GM18907 (cell line): ENCODE measurements around the gene TSN.

Experiments used
- ATAC-seq: cut with Tn5 transposase; IDR thresholded peaks from one replicate; pipeline ENCODE4 v1.9.1; 2021; ENCODE audit warnings: mild to moderate bottlenecking, moderate library complexity; ENCODE audit not compliant: unreplicated experiment

The TSN gene

DNA sequence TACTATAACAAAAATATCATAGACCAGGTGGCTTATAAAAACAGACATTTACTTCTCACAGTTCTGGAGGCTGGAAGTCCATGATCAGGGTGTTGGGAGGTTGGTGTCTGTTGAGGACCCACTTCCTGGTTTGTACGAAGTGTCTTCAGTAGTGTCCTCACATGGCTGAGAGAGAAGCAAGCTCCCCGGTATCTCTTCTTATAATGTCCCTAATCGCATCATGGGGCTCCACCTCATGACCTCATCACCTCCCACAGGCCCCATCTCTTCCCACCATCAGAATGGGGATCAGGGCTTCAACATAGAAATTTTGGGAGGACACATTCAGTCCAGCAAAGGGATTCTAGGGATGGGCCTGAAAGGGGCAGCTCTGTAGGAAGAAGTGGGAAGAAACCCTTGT, 14.0 kb upstream of the TSN start:
- ATAC-seq: no peak

DNA sequence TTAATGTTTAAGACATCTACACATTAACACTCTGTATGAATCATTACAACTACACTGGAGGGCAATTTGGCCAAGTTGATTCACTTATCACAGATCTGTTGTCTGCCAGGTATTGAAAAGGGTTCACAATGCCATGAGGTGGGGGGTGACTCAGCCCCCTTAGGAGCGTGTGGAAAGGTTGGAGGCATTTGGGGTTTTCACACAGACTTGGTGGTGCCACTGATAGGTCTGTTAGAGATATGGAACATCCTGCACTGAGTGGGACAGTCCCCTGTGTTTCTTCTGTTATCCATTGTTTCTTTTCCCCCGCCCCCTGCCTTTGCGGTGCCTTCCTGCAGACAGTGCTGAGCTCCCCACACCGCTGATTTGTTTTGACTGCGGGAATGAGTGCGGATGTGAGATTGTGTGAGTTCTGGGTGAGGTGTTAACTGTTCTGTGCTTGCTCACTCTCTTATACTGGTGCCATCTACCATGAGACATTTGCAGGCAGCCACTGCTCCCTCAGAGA, 9.3 kb upstream of the TSN start:
- no peak for ATAC-seq

DNA sequence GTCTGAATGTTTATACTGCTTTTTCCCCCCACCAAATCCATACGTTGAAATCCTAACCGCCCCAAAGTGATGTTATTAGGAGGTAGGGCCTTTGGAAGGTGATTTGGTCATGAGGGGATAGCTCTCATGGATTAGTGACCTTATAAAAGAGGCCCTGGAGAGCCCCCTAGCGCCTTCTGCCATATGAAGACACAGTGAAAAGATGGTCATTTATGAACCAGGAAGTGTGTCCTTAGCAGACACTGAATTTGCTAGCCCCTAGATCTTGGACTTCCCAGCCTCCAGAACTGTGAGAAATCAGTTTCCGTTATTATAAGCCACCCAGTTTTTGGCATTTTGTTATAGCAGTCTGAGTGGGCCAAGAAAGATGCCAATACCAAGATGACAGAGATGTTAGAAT, 7.2 kb upstream of the TSN start:
- ATAC-seq: no peak

- no peak for ATAC-seq
Measured at GRCh38 chr2:121754851-121755236, 607 bp upstream of the TSN start.

- ATAC-seq: no peak
Measured at GRCh38 chr2:121764681-121765228, 9.3 kb downstream of the TSN start.

DNA sequence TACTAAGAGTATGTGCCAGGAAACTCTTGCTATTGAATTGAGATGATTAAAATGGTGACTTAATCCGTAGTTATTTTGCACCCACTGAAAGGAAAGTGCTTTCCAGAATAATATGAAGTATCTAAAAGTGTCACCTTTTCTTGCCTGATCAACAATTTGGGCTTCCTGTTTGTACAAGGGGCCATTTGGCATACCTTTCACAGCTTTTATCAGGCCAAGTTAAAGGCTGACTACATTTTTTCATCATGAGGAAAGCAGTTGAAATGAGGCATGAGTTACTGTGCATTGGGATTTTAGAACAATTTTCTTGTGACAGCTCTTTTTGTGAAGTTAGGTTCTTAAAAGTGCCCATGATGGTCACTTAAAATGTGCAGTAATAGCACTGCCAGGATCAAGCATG, 11.2 kb downstream of the TSN start:
- no peak for ATAC-seq

- ATAC-seq: no peak
Measured at GRCh38 chr2:121768143-121768755, 12.8 kb downstream of the TSN start.

DNA sequence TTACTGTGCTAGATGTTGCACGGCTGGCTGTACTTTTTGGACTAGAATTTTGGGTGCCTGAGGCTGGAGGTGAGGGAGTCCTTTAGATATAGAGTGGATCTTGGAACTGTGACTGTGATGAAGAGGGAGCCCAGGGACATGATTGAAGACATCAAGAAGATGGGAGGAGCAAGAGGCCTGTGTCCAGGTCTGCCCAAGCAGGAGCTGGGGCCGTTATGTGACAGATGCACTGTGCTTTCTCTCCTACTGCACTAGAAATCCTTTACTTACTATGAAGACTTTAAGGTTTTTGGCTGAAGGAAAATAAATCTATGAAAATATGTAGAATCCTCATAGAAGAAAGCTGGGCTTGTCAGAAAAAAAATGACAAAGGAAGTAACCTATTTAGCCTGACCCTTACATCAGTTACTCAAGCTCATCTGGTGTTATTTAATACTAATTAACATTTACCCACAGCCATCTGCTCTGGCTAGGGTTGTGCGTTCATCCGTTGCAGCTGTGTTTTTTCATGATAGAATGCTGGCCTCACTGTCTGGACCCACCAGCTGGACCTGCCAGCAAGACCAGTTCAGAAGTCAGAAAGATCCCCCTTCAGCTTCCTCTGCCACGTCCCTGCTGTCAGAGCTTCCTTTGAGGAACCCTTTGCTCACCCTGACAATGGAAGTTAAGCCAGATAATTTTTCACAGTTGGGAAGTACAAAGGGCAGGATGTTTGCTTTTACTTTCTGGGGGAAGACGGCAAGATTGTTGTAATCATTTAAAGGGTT, 16.7 kb downstream of the TSN start:
- no peak for ATAC-seq

DNA sequence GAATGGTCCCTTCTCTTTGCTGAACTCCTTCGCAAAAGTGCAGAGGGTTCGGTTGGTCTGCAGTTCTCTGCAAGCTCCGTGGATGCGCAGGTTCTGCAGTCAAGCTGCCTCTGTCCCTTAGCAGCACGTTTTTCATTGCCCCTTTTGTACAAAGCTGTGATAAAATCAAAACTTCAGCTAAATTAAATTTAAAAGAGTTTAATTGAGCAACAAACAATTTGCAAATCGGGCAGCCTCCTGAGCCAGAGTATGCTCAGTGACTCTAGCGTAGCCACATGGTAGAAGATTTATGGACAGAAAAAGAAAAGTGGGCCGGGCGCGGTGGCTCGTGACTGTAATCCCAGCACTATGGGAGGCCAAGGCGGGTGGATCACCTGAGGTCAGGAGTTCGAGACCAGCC, 18.8 kb downstream of the TSN start:
- no peak for ATAC-seq

- ATAC-seq: no peak
Measured at GRCh38 chr2:121776361-121776760, 20.9 kb downstream of the TSN start.

DNA sequence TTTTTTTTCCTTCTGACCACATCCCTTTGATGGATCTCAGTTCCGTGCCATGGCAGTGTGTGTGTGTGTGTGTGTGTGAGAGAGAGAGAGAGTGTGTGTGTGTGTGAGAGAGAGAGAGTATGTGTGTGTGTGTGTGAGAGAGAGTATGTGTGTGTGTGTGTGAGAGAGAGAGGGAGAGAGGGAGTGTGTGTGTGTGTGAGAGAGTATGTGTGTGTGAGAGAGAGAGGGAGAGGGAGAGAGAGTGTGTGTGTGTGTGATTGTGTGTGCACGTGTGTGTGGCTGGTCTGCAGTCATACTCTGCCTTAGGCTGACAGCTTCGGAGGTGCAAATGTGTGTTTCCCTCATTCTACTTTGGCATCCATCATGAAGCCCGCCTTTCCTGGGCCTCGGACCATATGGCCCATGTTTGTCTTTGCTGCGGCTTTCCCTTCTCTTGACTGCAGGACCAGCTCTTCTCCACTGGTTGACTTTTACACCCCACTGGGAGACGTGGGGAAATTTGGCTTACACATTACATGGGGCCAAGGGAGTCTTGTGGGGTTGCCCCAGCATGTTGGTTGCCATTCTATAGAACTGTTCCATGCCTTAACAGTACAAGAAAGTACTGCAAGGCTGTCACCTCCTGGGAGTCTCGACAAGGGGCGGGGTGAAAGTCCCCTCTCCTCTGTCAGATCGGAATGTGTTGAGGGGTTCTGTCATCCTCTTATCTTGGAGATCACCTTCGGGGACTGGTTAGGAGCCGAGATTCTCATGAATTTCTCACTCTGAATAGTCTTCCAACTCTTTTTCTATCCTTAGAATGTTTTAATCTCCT, 21.6 kb downstream of the TSN start:
- ATAC-seq: no peak

DNA sequence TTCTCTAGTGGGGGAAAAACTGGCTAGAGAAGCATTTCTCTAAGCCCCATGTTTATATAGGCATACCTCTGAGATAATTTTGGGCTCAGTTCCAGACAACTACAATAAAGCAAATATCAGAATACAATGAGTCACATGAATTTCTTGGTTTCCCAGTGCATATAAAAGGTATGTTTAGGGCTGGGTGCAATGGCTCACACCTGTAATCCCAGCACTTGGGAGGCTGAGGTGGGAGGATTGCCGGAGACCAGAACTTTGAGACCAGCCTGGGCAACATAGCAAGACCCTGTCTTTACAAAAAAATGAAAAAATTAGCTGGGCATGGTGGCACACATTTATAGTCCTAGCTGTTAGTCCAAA, 22.2 kb downstream of the TSN start:
- no peak for ATAC-seq

DNA sequence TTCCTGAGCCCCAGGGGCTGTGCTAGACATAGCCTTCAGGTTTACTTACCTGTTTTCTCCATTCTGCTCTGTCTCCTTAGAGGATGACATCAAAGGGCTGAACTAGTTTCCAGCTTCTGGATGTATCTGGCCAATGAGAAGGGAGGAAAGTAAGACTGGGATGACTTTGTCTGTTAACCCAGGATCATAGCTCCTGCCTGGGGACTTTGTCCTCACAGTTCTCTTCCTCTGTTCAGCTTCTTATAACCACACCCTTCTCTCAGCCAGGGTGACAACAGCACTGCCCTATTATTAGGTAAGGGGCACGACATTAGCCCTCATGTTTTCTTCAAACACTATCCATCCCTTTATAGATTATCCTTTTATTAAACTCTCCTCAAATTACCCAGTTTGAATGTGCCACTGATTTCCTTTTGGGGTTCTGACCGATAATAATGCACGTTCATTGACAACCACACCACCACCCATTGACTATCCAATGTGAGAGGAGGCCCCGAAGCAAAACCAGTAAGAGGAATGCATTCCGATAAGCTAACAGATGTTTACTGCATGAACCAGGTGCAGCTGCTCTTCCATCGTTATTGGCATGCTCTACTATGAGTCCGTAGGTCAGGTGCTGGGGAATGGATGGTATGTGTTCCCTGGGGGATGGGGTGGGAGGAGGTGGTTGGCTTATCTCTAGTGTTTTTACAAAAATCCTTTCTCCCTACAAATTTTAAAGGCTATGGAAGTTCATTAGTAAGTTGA, 23.5 kb downstream of the TSN start:
- ATAC-seq: no peak

- ATAC-seq: no peak
Measured at GRCh38 chr2:121783180-121783579, 27.7 kb downstream of the TSN start.

GRCh38 chr2:121788685-121789084, 33.2 kb downstream of the TSN start:
- ATAC-seq: no peak

- no peak for ATAC-seq
Measured at GRCh38 chr2:121790276-121790956, 35.0 kb downstream of the TSN start.

GRCh38 chr2:121791290-121791689, 35.8 kb downstream of the TSN start:
- ATAC-seq: no peak

GRCh38 chr2:121791801-121792221, 36.4 kb downstream of the TSN start:
- ATAC-seq: no peak

GRCh38 chr2:121793816-121794215, 38.4 kb downstream of the TSN start:
- ATAC-seq: no peak

GRCh38 chr2:121794233-121794632, 38.8 kb downstream of the TSN start:
- no peak for ATAC-seq
